ENCODE results near the gene OBSCN.
A peak's percentile ranks its signal among the peaks of the same experiment; 100 is the strongest.

OBSCN gene

GRCh38 chr1:228372183-228373003 lies 164.5 kb downstream of the OBSCN start:
- no peaks in the 10 kb centered on the region for H3K9me3 ChIP-seq (ENCODE audit: control insufficient read depth in 2 of 2, low read length in 2 of 2)
- H3K36me3 ChIP-seq (ENCODE audit: control insufficient read depth in 2 of 2, insufficient read depth in 2 of 2, low read length in 2 of 2): no peaks in the 10 kb centered on the region
- H3K9ac ChIP-seq (ENCODE audit: low read depth in 1 of 2, low read length in 2 of 2): no peak overlapping the region
- H3K27me3 ChIP-seq (ENCODE audit: control insufficient read depth in 2 of 2, insufficient read depth in 2 of 2, low read length in 2 of 2): peaks cover 4 to 10% of the 10 kb centered on the region in 2 donors
- H3K4me3 ChIP-seq (ENCODE audit: low read length in 2 of 2): no peak overlapping the region
- peaks cover 0 to 4% of the 10 kb centered on the region in 2 donors for H3K4me1 ChIP-seq (ENCODE audit: control insufficient read depth in 2 of 2, insufficient read depth in 2 of 2, low read length in 2 of 2)
- H3K27ac ChIP-seq (ENCODE audit: low read depth in 2 of 2, low read length in 2 of 2): no peak overlapping the region

GRCh38 chr1:228373004-228373680 lies 165.3 kb downstream of the OBSCN start:
- no peaks in the 10 kb centered on the region for H3K36me3 ChIP-seq (ENCODE audit: control insufficient read depth in 2 of 2, insufficient read depth in 2 of 2, low read length in 2 of 2)
- peaks cover 4 to 10% of the 10 kb centered on the region in 2 donors for H3K27me3 ChIP-seq (ENCODE audit: control insufficient read depth in 2 of 2, insufficient read depth in 2 of 2, low read length in 2 of 2)
- H3K9me3 ChIP-seq (ENCODE audit: control insufficient read depth in 2 of 2, low read length in 2 of 2): no peaks in the 10 kb centered on the region
- no peak overlapping the region for H3K4me3 ChIP-seq (ENCODE audit: low read length in 2 of 2)
- no peak overlapping the region for H3K9ac ChIP-seq (ENCODE audit: low read depth in 1 of 2, low read length in 2 of 2)
- peaks cover 0 to 4% of the 10 kb centered on the region in 2 donors for H3K4me1 ChIP-seq (ENCODE audit: control insufficient read depth in 2 of 2, insufficient read depth in 2 of 2, low read length in 2 of 2)
- no peak overlapping the region for H3K27ac ChIP-seq (ENCODE audit: low read depth in 2 of 2, low read length in 2 of 2)

GRCh38 chr1:228373681-228374571 lies 166.1 kb downstream of the OBSCN start:
- no peak overlapping the region for H3K4me3 ChIP-seq (ENCODE audit: low read length in 2 of 2)
- H3K27me3 ChIP-seq (ENCODE audit: control insufficient read depth in 2 of 2, insufficient read depth in 2 of 2, low read length in 2 of 2): peaks cover 4 to 10% of the 10 kb centered on the region in 2 donors
- H3K27ac ChIP-seq (ENCODE audit: low read depth in 2 of 2, low read length in 2 of 2): peak overlapping the region in 1 of 2 donors; percentile 16
- no peaks in the 10 kb centered on the region for H3K36me3 ChIP-seq (ENCODE audit: control insufficient read depth in 2 of 2, insufficient read depth in 2 of 2, low read length in 2 of 2)
- no peaks in the 10 kb centered on the region for H3K9me3 ChIP-seq (ENCODE audit: control insufficient read depth in 2 of 2, low read length in 2 of 2)
- no peak overlapping the region for H3K9ac ChIP-seq (ENCODE audit: low read depth in 1 of 2, low read length in 2 of 2)
- H3K4me1 ChIP-seq (ENCODE audit: control insufficient read depth in 2 of 2, insufficient read depth in 2 of 2, low read length in 2 of 2): peaks cover 3 to 6% of the 10 kb centered on the region in 2 donors

GRCh38 chr1:228374711-228375577 lies 167.1 kb downstream of the OBSCN start:
- H3K4me1 ChIP-seq (ENCODE audit: control insufficient read depth in 2 of 2, insufficient read depth in 2 of 2, low read length in 2 of 2): peaks cover 6 to 7% of the 10 kb centered on the region in 2 donors

GRCh38 chr1:228375578-228376261 lies 167.9 kb downstream of the OBSCN start:
- H3K36me3 ChIP-seq (ENCODE audit: control insufficient read depth in 2 of 2, insufficient read depth in 2 of 2, low read length in 2 of 2): no peaks in the 10 kb centered on the region
- H3K9ac ChIP-seq (ENCODE audit: low read depth in 1 of 2, low read length in 2 of 2): no peak overlapping the region
- H3K4me3 ChIP-seq (ENCODE audit: low read length in 2 of 2): no peak overlapping the region
- peaks cover 6 to 7% of the 10 kb centered on the region in 2 donors for H3K4me1 ChIP-seq (ENCODE audit: control insufficient read depth in 2 of 2, insufficient read depth in 2 of 2, low read length in 2 of 2)
- peaks cover 1 to 4% of the 10 kb centered on the region in 2 donors for H3K27me3 ChIP-seq (ENCODE audit: control insufficient read depth in 2 of 2, insufficient read depth in 2 of 2, low read length in 2 of 2)
- no peaks in the 10 kb centered on the region for H3K9me3 ChIP-seq (ENCODE audit: control insufficient read depth in 2 of 2, low read length in 2 of 2)
- H3K27ac ChIP-seq (ENCODE audit: low read depth in 2 of 2, low read length in 2 of 2): no peak overlapping the region

More at GRCh38 chr1:228374711-228375577, 167.1 kb downstream of the OBSCN start:
- Histone ChIP-seq H3K4me3 (ENCODE audit: low read length in 2 of 2) (no peak overlapping the region), H3K36me3 (ENCODE audit: control insufficient read depth in 2 of 2, insufficient read depth in 2 of 2, low read length in 2 of 2) (no peaks in the 10 kb centered on the region), H3K27me3 (ENCODE audit: control insufficient read depth in 2 of 2, insufficient read depth in 2 of 2, low read length in 2 of 2) (peaks cover 0 to 9% of the 10 kb centered on the region in 2 donors), H3K9me3 (ENCODE audit: control insufficient read depth in 2 of 2, low read length in 2 of 2) (no peaks in the 10 kb centered on the region), H3K9ac (ENCODE audit: low read depth in 1 of 2, low read length in 2 of 2) (no peak overlapping the region), H3K27ac (ENCODE audit: low read depth in 2 of 2, low read length in 2 of 2) (peak overlapping the region in 1 of 2 donors; percentile 16)

GRCh38 chr1:228376262-228376628 lies 168.4 kb downstream of the OBSCN start:
- Histone ChIP-seq H3K27me3 (ENCODE audit: control insufficient read depth in 2 of 2, insufficient read depth in 2 of 2, low read length in 2 of 2) (peaks cover 4% of the 10 kb centered on the region in 2 donors), H3K27ac (ENCODE audit: low read depth in 2 of 2, low read length in 2 of 2) (no peak overlapping the region), H3K4me3 (ENCODE audit: low read length in 2 of 2) (no peak overlapping the region), H3K36me3 (ENCODE audit: control insufficient read depth in 2 of 2, insufficient read depth in 2 of 2, low read length in 2 of 2) (no peaks in the 10 kb centered on the region), H3K9ac (ENCODE audit: low read depth in 1 of 2, low read length in 2 of 2) (no peak overlapping the region), H3K4me1 (ENCODE audit: control insufficient read depth in 2 of 2, insufficient read depth in 2 of 2, low read length in 2 of 2) (peaks cover 7 to 9% of the 10 kb centered on the region in 2 donors), H3K9me3 (ENCODE audit: control insufficient read depth in 2 of 2, low read length in 2 of 2) (no peaks in the 10 kb centered on the region)

- Histone ChIP-seq H3K27ac (ENCODE audit: low read depth in 2 of 2, low read length in 2 of 2) (no peak overlapping the region), H3K4me3 (ENCODE audit: low read length in 2 of 2) (no peak overlapping the region), H3K36me3 (ENCODE audit: control insufficient read depth in 2 of 2, insufficient read depth in 2 of 2, low read length in 2 of 2) (no peaks in the 10 kb centered on the region), H3K9ac (ENCODE audit: low read depth in 1 of 2, low read length in 2 of 2) (no peak overlapping the region), H3K4me1 (ENCODE audit: control insufficient read depth in 2 of 2, insufficient read depth in 2 of 2, low read length in 2 of 2) (peaks cover 7 to 9% of the 10 kb centered on the region in 2 donors), H3K27me3 (ENCODE audit: control insufficient read depth in 2 of 2, insufficient read depth in 2 of 2, low read length in 2 of 2) (peaks cover 4% of the 10 kb centered on the region in 2 donors), H3K9me3 (ENCODE audit: control insufficient read depth in 2 of 2, low read length in 2 of 2) (no peaks in the 10 kb centered on the region)
Observed at GRCh38 chr1:228376651-228377631, 169.1 kb downstream of the OBSCN start.

GRCh38 chr1:228377664-228378089 lies 169.8 kb downstream of the OBSCN start:
- peak overlapping the region in 1 of 2 donors; percentile 11 for H3K4me3 ChIP-seq (ENCODE audit: low read length in 2 of 2)
- no peak overlapping the region for H3K9ac ChIP-seq (ENCODE audit: low read depth in 1 of 2, low read length in 2 of 2)
- peaks cover 0 to 4% of the 10 kb centered on the region in 2 donors for H3K27me3 ChIP-seq (ENCODE audit: control insufficient read depth in 2 of 2, insufficient read depth in 2 of 2, low read length in 2 of 2)
- peaks cover 5 to 7% of the 10 kb centered on the region in 2 donors for H3K4me1 ChIP-seq (ENCODE audit: control insufficient read depth in 2 of 2, insufficient read depth in 2 of 2, low read length in 2 of 2)
- no peaks in the 10 kb centered on the region for H3K9me3 ChIP-seq (ENCODE audit: control insufficient read depth in 2 of 2, low read length in 2 of 2)
- H3K27ac ChIP-seq (ENCODE audit: low read depth in 2 of 2, low read length in 2 of 2): no peak overlapping the region
- H3K36me3 ChIP-seq (ENCODE audit: control insufficient read depth in 2 of 2, insufficient read depth in 2 of 2, low read length in 2 of 2): no peaks in the 10 kb centered on the region

All from mucosa of rectum (tissue), 2 donors.